A549 treated with RU486 at 1 μM for 4 hours (cell line): ENCODE measurements around the gene CACNG3. TPM values are rescaled to one million over a fixed set of nuclear protein-coding genes. Genes with fewer than 3 reads are reported as not detected.

Experiments
- total RNA-seq: library from RNA; stranded (reverse); fragments of 200-300 nt; extraction: Qiagen RNA extraction; gene quantifications from 5 replicates; pipeline ENCODE4 v1.2.3, GENCODE V29; 2022; ENCODE audit warnings: low read depth

Gene CACNG3
- not detected in 5 replicates for total RNA-seq

DNA sequence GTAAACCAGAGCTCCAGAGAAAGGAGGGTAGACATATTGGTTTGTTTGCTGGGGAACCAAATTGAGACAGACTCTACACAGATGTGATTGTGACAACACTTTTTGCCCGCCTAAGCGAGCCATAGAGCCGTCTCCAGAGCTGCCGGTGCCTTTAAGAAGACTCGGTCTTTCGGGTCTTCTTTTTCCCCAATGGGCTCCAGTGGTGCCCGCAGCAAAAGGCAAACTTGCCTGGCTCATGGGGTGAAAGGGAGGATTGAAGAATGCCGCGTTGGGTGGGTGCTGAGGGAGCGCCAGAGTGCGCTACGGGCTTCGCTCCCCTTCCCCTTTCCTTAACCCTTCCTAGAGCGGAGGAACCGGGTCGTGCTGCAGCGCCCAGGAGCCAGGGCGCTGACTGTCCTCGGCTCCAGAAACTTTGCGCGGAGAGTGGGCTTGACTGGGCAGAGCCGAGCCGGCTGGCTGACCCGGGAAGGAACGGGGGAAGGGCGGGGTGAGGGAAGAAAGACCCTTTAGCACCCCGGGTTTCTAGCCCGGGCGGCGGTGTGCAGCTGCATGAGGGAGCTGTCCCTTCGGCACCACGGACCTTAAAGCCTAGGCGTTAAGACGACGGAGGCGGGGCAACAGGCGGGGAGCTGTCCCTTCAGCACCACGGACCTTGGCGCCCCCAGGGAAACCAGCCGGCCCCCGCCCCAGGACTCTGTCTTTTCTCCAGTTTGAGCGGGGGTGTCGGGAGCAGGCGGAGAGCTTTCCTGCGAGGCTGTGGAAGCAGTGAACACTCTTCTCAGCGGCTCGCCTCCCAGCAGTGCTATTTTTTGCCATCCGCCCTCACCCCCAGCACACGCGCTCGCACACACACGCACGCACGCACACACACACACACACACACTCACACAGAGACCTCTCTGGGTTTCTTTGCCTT, at the start of gene CACNG3:
Gene CACNG3 (plus strand): TSS at position 880 of the 916 bp plus-strand sequence. CDS start 420 bp downstream, outside the sequence.

